Inferior parietal cortex (tissue), 1 donor: ENCODE data around the gene JAG2.
"Not testable (repeated sequence)": the region's sequence is repeated elsewhere in the genome, so short reads cannot be mapped to it uniquely, and the experiment has no call there.

Experiments
- DNase-seq: peaks from one replicate; pipeline ENCODE4 v3.0.0-alpha.2; 2016; ENCODE audit errors: extremely low spot score

JAG2 gene

DNA sequence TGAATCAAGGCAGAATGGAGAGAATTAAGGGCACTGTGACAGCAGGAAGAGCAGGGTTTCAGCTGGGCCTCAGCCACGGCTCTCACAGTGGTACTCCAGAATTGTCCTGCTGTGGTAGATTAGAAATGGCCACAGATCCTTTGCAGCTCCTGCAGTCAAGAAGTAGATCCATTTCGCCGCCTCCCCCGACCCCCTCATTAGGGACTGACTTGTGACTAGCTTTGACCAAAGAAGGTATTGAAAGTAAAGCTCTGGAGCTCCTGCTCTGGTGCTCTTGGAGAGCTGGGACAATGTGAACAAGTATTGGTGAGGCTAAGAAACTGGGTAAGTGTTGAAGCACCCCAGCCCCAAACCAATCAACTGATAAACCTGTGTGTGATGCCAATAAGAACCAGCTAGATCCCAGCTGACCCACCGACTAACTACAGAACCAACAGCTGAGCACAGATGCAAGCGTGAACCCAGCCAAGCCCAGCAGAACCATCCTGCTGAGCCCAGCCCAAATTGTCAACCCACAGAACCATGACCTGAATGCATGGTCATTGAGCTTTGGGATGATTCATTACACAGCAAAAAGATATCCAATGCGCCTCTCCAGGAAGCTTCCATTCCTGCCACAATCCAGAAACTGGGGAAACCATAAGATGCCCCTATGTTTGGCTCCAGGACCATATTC, 50.7 kb downstream of the JAG2 start:
- DNase-seq, result no peak

DNA sequence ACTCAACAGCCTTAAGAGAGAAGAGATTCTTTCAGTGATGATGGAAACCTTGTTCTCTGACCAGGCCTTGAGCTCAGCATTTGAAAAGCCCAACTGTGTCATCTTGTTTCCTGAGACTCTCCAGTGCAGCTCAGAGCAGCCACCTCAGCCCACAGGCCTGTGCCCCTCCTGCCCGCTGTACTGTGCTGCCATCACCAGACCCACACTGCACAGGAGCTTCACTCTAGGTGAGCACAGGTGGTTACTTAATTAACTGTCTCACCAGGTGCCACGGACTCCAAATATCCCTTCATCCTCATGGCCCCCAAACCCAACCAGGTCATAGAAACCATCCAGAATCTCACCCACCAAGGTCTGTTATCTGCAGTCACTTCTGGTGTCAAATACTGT, 51.3 kb downstream of the JAG2 start:
- DNase-seq, result no peak

DNA sequence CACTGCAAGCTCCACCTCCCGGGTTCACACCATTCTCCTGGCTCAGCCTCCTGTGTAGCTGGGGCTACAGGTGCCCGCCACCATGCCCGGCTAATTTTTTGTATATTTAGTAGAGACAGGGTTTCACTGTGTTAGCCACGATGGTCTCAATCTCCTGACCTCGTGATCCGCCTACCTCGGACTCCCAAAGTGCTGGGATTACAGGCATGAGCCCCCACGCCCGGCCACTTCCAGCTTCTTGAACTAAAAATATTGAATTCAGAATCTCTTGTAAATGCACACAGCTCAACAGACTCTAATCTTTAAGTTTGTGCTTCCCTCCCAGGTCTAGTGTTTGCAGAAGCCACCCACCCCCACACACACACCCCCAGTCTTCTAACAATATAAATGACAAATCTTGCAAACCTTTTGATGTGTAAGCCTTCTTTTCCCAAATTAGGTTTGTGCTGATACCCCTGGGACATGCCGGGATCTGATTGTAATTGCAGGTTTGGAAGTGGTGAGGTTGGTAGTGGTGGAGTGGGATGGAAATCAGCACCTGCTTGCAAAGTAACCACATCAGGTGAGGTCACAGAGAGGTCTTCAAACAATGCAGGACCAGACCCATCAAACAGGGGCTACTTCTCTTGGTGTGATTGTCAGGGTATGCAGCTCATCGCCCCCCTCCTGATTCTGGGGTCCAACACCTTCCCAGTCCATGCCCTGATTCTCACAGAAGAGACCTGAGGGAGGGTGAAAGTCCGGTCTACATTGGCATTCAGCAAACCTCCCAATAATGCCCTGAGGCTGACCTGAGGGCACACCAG, 51.9 kb downstream of the JAG2 start:
- DNase-seq, result no peak

DNA sequence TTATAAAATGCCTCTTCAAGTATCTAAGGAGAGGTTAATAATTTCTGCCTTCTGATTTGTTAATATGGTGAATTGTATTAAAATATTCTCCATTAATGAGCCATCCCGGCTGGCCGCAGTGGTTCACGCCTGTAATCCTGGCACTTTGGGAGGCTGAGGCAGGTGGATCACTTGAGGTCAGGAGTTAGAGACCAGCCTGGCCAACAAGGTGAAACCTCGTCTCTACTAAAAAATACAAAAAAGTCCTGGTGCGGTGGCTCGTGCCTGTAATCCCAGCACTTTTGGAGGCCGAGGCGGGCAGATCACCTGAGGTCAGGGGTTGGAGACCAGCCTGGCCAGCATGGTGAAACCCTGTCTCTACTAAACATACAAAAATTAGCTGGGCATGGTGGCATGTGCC, 59.3 kb downstream of the JAG2 start:
- DNase-seq, result not testable (repeated sequence)

DNA sequence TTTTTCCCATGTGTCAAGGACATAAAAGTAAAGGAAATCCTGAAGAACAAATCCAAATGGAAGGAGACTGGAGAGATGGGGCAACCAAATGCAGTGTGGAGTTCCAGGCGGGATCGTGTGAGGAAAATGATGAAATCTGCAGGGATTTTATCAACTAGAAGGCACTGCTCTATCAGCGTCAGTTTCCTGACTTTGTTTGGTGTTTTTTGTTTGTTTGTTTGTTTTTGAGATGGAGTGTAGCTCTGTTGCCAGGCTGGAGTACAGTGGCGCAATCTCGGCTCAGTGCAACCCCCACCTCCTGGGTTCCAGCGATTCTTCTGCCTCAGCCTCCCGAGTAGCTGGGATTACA, 60.1 kb downstream of the JAG2 start:
- no peak for DNase-seq

DNA sequence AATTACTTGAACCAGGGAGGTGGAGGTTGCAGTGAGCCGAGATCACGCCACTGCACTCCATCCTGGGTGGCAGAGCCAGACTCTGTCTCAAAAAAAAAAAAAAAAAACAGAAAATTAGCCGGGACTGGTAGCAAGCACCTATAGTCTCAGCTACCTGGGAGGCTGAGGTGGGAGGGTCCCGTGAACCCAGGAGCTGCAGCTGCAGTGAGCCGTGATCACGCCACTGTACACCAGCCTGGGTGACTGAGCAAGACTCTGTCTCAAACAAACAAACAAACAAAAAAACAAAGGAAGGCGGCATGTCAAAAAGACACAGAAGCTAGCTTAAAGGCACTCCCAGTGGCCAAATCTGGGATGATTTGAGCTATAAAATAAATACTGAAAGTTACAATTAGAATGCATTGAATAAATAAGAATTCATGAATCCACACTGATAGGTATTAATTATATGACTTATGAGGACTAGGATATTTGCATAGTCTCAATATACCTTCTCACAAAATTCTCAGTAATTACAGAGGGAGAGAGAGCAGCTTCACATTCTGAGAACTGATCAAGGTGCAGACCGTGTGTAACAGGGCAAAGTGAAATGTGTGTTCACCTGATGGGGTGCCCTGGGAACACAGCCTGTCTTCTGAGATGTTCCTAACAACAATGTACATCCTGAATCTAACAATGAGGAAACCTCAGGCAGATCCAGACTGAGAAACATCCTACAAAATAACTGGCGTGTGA, 60.6 kb downstream of the JAG2 start:
- no peak for DNase-seq

DNA sequence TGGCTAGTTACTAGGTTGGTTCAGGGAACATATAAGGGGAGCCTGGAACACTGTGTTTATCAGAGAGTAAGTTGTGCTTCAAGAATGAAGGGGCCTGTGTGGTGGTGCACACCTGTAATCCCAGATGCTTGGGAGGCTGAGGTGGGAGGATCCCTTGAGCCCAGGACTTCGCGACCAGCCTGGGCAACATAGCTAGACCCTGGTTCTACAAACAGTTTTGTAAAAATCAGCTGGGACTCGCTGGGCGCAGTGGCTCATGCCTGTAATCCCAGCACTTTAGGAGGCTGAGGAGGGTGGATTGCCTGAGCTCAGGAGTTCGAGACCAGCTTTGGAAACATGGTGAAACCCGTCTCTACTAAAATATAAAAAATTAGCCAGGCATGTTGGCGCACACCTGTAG, 61.2 kb downstream of the JAG2 start:
- DNase-seq, result no peak

DNA sequence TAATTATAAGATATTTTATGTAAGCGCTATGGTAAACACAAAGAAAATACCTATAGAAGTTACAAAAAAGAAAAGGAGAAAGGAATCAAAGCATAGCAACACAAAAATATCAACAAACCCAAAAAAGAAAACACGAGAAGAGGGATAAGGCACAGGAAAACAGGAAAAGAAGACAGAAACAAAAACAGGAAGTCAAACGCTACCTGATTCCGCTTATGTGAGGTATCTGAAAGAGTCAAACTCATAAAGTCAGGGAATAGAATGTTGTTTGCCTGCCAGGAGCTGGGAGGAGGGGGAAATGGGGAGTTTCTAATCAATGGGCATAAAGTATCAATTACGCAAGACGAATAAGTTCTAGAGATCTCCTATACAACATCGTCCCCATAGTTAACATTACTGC, 63.4 kb downstream of the JAG2 start:
- no peak for DNase-seq

DNA sequence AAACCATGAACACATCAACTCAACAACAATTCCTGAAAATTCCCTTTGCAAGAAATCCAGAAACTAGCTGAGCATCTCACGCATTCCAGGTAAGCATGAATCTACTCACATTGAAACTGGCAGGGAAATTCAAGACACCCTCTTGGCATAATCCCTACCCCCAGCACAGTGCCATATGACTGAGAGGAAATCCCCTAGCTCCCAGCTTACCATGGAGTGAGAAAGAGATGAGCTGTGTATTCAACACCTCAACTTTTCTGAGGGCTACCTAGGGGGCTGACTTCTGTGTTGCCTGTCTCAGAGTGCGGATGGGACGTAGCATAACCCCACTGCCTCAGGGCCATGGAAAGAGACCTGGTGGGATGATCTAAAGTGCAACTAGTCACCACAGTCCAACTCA, 65.7 kb downstream of the JAG2 start:
- no peak for DNase-seq

DNA sequence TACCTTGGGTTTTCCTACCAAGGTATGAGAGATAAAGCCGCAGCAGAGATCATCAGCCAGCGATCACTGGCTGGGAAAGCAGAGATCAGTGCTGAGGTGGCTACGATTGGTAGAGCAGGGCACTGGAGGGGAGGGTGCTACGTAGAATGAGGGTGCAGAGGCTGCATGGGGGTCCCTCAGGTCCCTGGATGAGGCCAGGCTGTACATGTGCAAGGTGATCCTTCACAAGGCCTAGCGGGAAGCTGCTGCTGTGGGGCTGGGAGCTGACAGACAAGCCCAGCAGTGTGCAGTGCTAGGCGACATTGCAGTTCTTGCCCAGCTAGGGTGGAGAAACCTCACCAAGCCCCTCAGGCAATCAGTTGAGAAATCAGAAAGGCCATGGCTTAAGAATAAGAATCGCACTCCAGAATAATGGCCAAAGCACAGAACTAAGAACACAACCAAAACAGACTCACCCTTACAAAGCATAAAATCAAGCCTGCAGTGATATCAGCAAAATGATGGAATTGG, 66.2 kb downstream of the JAG2 start:
- DNase-seq, result no peak

DNA sequence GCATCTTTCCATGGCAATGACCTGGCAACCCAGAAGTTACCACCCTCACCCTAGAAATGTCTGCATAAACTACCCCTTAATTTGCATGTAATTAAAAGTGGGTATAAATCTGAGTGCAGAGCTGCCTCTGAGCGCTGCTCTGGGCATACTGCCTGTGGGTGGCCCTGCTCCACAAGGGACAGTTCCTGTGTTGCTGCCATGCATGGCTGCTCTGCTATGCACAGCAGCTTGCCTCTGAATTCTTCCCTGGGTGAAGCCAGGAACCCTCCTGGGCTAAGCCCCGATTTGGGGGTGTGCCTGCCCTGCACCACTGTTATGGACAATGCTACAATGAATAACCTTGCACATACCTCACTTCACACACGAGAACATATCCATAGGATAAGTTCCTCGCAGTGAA, 67.7 kb downstream of the JAG2 start:
- no peak for DNase-seq

DNA sequence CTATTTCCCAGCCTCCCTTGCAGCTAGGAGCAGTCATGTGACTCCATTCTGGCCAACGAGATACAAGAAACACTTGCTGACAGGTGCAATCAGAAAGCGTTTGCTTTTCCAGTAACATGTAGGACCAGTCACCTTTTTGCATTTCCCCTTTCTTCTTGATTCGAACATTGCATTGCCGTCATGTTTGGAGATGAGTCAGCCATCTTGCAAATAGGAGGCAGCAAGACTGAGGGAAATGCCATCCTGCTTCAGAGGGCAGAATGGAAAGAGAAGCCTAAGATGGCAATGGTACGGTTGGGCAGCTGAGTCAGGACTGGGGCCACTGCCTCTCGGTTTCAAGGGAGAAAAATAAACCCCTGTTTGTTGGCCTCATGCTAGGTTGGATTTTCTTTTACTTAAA, 68.8 kb downstream of the JAG2 start:
- no peak for DNase-seq

DNA sequence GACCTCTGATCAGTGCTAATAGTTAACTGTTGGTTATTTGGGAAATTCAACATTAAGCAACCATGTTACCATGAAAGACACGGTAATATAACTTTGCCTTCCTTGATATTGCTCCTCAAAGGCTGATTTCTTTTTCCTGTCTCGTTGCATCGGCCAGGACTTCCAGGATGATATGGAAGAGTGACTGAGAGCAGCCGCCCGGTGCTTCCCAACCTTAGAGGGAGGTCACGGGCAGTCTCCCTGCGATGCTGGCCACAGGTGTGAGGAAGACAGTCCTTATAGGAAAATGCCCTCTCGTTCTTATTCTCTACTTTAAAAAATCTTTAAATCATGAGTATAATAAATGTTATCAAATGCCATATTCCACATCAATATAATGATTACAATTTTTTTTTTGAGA, 70.3 kb downstream of the JAG2 start:
- DNase-seq, result no peak

DNA sequence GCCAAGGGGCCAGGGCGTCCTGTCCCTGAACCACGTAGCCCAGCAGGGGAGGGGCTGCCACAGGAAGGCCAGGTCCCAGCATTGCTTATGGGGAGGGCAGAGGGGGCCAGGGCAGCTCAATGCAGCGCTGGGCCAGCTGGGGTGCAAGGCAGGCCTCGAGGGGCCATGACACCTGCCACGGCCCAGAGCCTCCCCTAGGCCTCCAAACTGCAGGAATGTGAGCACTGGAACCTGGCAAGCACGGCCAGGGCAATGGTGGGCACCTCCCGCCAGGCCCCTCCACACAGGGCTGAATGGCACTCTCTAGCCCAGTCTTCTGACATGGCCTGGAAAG, 70.8 kb downstream of the JAG2 start:
- no peak for DNase-seq

DNA sequence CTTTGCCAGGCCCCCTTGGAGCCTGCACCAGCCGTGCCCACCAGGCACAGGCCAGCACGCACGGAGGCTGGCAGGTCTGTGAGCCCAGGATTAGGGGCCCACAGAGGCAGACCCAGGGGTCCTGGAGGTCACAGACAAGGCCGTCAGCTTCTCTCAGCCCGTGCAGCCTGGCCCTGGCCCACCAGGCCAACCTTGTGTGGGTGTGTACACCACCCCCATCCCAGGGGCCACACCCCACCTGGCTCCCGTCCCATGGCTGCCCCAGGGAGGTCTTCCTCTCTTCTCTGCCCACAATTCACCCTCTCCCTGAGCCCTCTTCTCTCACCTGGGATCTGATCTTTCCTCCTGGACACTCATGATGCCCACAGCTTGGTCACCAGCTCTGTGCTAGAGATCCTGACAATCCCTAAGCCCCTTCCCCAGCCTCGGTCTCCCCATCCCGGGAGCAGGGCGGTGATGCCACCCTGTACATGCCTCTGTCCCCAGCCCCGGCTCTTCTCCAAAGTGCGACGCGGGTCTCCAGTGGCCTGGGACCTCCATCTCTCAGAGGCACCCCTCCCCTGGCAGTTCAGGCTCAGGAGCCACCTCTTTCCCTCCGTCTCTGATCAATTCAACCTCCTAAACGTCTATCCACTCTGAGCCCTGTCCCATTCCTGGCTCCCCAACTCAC, 72.2 kb downstream of the JAG2 start:
- DNase-seq, result no peak

DNA sequence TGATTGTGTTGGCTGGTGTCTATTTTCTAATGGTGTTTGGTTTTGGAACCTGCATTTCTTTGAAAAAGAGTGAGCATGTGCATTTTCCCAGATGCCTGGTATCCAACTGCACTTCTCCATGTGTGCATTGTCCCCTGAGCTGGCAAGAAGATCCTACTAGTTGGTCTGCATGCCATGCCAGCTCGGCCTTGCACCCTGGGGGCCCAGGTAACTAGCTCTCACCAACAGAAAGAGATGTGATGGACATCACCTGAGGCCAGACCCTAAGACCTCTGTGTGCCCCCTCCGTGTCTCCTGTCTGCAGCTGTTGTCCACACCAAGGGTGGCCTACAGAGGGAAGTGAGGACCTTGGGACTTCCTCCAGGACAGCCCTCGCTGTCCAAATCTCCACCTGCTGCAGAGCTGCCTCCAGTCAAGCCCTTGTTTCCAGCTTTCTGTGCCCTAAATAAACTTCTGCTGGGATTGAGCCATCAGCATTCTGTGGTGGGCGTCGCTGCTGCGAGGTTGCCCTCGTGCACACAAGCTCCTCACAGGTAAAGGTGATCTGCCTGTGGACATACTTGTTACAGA, 73.3 kb downstream of the JAG2 start:
- no peak for DNase-seq

DNA sequence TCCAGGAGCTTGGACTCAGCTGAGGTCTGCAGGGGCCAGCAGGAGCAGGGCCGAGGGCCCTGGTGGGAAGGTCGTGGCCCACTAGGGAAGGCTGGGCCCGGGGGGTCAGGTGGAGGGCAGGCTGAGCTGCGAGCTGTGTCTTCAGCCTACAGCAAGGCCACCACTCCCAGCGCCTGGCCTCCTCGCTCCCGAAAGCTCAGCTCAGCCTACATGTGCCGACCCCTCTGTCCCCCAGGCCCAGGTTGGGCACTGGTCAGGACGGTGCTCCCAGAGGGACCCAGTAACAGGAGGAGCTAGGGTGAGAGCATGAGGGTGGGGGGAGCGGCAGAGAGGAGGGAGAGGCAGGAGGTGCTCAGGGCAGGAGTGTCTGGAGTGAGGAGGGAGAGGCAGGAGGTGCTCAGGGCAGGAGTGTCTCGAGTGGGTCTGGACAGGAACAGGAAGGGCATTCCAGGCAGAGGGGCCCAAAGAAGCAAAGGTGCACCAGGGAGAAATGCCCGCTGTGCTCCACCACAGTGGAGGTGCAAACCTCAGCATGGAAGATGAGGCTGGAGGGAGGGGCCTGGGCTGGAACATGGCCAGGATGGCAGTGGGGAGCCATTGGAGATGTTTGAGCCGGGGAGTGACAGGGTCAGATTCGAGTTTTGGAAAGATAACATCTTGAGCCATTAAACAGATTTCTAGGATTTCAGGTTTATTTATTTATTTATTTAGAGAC, 74.2 kb downstream of the JAG2 start:
- no peak for DNase-seq

DNA sequence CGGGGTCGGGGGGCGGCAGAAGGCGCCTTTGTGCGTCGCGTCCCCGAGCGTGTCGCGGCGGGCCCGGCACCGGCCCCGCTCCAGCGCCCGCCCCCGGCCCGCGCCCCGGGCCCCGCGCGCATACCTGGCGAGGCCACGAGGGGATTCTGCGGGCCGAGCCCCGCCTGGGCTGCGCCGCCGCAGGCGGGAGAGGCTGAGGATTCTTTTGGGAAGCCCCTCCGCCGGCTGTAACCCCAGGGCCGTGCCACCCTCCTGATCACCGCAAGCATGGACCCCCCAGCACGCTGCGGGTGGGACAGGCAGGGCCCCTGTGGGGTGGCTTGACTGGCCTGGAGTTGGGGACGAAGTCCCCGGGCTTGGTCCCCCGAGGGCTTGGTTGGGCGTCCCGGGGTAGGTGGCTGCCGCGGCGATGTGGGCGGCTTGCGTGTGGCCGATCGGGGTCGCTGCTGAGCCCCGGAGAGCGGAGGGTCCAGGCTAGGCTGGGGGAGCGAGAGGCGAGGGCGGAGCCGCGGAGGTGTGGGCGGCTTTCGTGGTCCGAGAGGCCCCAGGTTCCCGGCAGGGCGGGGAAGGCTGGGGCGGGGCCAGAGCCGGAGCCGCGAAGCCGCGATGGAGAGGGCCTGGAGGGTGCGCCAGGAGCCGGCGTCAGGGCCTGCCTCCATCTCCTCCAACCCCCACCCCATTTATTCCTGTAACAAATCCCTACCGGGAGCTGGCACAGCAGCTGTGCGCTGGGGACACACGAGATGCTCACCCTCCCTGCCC, 75.0 kb downstream of the JAG2 start:
- no peak for DNase-seq

DNA sequence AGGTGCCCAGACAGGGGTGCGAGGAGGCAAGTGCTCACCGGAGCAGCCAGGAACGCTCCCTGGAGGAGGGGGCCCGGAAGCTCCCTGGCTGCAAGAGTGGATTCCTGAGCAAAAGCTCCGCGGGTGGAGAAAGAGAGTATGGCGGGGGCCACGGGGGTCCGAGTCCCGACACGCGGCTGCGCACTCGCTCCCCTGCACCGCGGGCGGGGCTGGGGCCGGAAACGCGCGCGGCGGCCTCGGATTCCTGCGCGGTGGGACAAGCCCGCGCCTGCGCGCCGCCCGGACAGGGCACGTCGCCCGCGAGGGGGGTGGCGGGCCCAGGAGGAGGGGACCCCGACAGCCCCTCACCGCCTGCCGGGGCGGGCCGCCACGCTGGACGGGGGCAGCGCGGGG, 75.5 kb downstream of the JAG2 start:
- DNase-seq, result no peak

DNA sequence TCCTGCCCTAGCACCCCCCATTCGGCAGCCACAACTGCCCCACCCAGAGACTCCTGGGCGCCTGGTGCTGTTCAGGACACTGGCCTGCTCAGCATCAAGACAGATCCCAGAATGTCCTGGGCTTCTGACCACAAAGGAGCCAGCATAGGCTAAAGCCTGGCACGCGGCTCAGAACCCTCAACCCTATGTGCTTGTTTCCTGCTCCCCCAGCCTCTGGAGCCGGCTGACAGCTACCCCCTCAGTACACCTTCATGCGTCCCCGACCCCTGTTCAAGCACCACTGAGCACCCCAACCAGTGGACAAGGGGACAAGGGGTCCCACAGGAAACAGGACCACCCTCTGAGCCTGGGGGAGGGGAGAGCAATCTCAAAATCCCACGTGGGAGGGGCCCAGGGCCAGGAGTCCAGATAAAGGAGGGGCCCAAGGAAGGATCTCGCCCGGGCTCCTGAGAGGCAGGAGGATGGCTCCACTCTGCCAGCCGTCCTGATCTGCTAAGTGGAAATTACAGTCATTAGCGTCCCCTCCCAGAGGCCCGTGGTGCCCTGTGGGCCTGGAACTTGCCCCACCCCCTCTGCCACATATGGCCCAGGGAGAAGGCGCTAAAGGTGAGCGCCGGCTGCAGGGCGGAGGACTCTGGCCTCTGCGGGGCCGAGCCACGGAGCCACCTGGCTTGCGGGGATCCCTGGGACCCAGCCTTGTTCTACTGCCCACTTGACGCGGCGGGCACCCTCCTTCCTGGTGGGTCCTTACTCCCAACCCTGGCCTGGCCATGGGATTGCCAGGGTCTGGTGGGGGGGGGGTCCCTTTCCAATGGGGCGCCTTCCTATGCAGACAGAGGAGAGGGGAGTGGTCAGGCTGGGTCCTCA, 76.2 kb downstream of the JAG2 start:
- DNase-seq, result no peak
